H1 (cell line): ENCODE results near the gene BCL2. TPM values are rescaled to one million over a fixed set of nuclear protein-coding genes. Genes with fewer than 3 reads are reported as not detected.

Experiments
- CTCF ChIA-PET: fragments of 300-600 bp; sonication (Branson Sonifier 250); formaldehyde crosslinking; loops from one replicate; lab custom pipeline; 2021; ENCODE audit not compliant: partially characterized antibody; lab: Charles Lee
- POLR2A ChIA-PET: fragments of 300-600 bp; sonication (Branson Sonifier 250); formaldehyde crosslinking; loops from one replicate; lab custom pipeline; 2021; ENCODE audit warnings: inconsistent platforms; ENCODE audit not compliant: partially characterized antibody; lab: Charles Lee
- DNase-seq, 2 experiments: peaks; one replicate each; pipeline versions ENCODE4 v3.0.0 to v3.0.0-alpha.2; 2010 to 2022; ENCODE audit warnings: low spot score in 2 of 2, low read depth in 1 of 2, mixed read lengths in 1 of 2
- FAIRE-seq: peaks from 2 replicates; lab custom pipeline; 2011; peaks lifted over from hg19 to GRCh38; lab: Jason Lieb, UNC
- H2AFZ ChIP-seq: 2 replicates; pipeline ENCODE4 v1.8.1; 2012; ENCODE audit warnings: low read length, inconsistent platforms
- H2AK5ac ChIP-seq: 2 replicates; pipeline ENCODE4 v1.6.1; 2013; ENCODE audit warnings: low read depth, low read length
- H2BK120ac ChIP-seq: replicated peaks from 2 replicates; pipeline ENCODE3; 2013; ENCODE audit warnings: low read depth, low read length, inconsistent platforms
- H2BK12ac ChIP-seq: 2 replicates; pipeline ENCODE4 v1.6.1; 2013; ENCODE audit warnings: low read depth, low read length
- H2BK15ac ChIP-seq: 2 replicates; pipeline ENCODE4 v1.6.1; 2013; ENCODE audit warnings: low read length
- H2BK20ac ChIP-seq: 2 replicates; pipeline ENCODE4 v1.6.1; 2013; ENCODE audit warnings: low read length
- H2BK5ac ChIP-seq: 2 replicates; pipeline ENCODE4 v1.6.1; 2013; ENCODE audit warnings: low read depth, low read length
- H3K14ac ChIP-seq: 2 replicates; pipeline ENCODE4 v1.6.1; 2013; ENCODE audit warnings: inconsistent platforms; ENCODE audit not compliant: insufficient read length
- H3K18ac ChIP-seq: 2 replicates; pipeline ENCODE4 v1.6.1; 2013; ENCODE audit warnings: low read length; ENCODE audit errors: extremely low read depth
- H3K23ac ChIP-seq: 2 replicates; pipeline ENCODE4 v1.6.1; 2013; ENCODE audit warnings: inconsistent platforms; ENCODE audit not compliant: insufficient read length
- H3K23me2 ChIP-seq: 2 replicates; pipeline ENCODE4 v1.6.1; 2013; ENCODE audit warnings: low read depth, low read length
- H3K27ac ChIP-seq: 2 replicates; pipeline ENCODE4 v1.6.1; 2011; ENCODE audit warnings: low read depth, low read length, inconsistent platforms
- H3K27me3 ChIP-seq, 4 experiments: replicated peaks in 1 of 4; 1 replicate in 1 of 4; 2 replicates in 3 of 4; pipeline versions ENCODE4 v1.6.1 to v1.8.1; 2011 to 2013; ENCODE audit warnings: low read length in 3 of 4, mild to moderate bottlenecking in 3 of 4, inconsistent platforms in 2 of 4, mixed read lengths in 2 of 4, moderate library complexity in 1 of 4; ENCODE audit not compliant: control insufficient read depth in 3 of 4, insufficient read depth in 3 of 4; ENCODE audit errors: extremely low read depth in 1 of 4
- H3K36me3 ChIP-seq, 4 experiments: 2 replicates each; pipeline versions ENCODE4 v1.6.1 to v1.8.1; 2011 to 2013; ENCODE audit warnings: mild to moderate bottlenecking in 4 of 4, low read length in 3 of 4, moderate library complexity in 2 of 4, control low read depth in 1 of 4, inconsistent platforms in 1 of 4; ENCODE audit not compliant: insufficient read depth in 4 of 4, control insufficient read depth in 2 of 4
- H3K4ac ChIP-seq: replicated peaks from 2 replicates; pipeline ENCODE3; 2013; ENCODE audit warnings: low read length, low read depth, mixed read lengths, inconsistent platforms; ENCODE audit not compliant: insufficient read length
- H3K4me1 ChIP-seq, 4 experiments: replicated peaks in 1 of 4; 1 replicate in 1 of 4; 2 replicates in 3 of 4; pipeline versions ENCODE4 v1.6.1 to v1.8.1; 2011 to 2013; ENCODE audit warnings: low read length in 3 of 4, inconsistent platforms in 2 of 4, mixed read lengths in 1 of 4; ENCODE audit not compliant: insufficient read depth in 4 of 4, control insufficient read depth in 3 of 4
- H3K4me2 ChIP-seq, 2 experiments: 2 replicates each; pipeline versions ENCODE4 v1.6.1 to v1.8.1; 2011 to 2013; ENCODE audit warnings: low read depth in 2 of 2, low read length in 2 of 2, control low read depth in 1 of 2, inconsistent platforms in 1 of 2, mild to moderate bottlenecking in 1 of 2; ENCODE audit not compliant: insufficient read depth in 1 of 2
- H3K4me3 ChIP-seq, 4 experiments: fragments of 200-600, 300-600 bp in 1 of 4; sonication (generic), shearing (Covaris generic), sonication (Bioruptor Twin) in 1 of 4; 2 replicates each; pipeline versions ENCODE4 v1.5.1 to v1.8.1; 2011 to 2016; ENCODE audit warnings: low read length in 4 of 4, low read depth in 3 of 4, control low read depth in 2 of 4, inconsistent platforms in 2 of 4, mild to moderate bottlenecking in 2 of 4, mixed read lengths in 1 of 4, moderate library complexity in 1 of 4; ENCODE audit not compliant: insufficient read depth in 2 of 4; ENCODE audit errors: extremely low read depth in 1 of 4
- H3K56ac ChIP-seq: replicated peaks from 2 replicates; pipeline ENCODE3; 2013; ENCODE audit warnings: low read depth, mild to moderate bottlenecking, mixed read lengths, low read length, inconsistent platforms; ENCODE audit not compliant: insufficient read length
- H3K79me1 ChIP-seq: 2 replicates; pipeline ENCODE4 v1.6.1; 2013; ENCODE audit warnings: low read depth, low read length, control low read depth
- H3K79me2 ChIP-seq, 2 experiments: 2 replicates each; pipeline versions ENCODE4 v1.6.1 to v1.8.1; 2012 to 2013; ENCODE audit warnings: low read length in 2 of 2, mild to moderate bottlenecking in 2 of 2, inconsistent platforms in 1 of 2; ENCODE audit not compliant: insufficient read depth in 2 of 2, control insufficient read depth in 1 of 2
- H3K9ac ChIP-seq, 4 experiments: replicated peaks in 1 of 4; 1 replicate in 1 of 4; 2 replicates in 3 of 4; pipeline versions ENCODE4 v1.6.1 to v1.8.1; 2011 to 2013; ENCODE audit warnings: low read depth in 3 of 4, low read length in 3 of 4, control low read depth in 2 of 4, mild to moderate bottlenecking in 2 of 4, moderate library complexity in 2 of 4, inconsistent platforms in 1 of 4; ENCODE audit errors: extremely low read depth in 1 of 4
- H3K9me3 ChIP-seq, 2 experiments: 2 replicates each; pipeline versions ENCODE4 v1.6.1 to v1.8.1; 2012 to 2013; ENCODE audit warnings: mild to moderate bottlenecking in 2 of 2, moderate library complexity in 2 of 2, control low read depth in 1 of 2, inconsistent platforms in 1 of 2, low read depth in 1 of 2, low read length in 1 of 2, mixed read lengths in 1 of 2; ENCODE audit not compliant: insufficient read depth in 2 of 2
- H4K20me1 ChIP-seq, 2 experiments: replicated peaks in 1 of 2; 2 replicates each; pipeline versions ENCODE3 to v1.8.1; 2011 to 2013; ENCODE audit warnings: inconsistent platforms in 2 of 2, low read length in 2 of 2, mild to moderate bottlenecking in 1 of 2; ENCODE audit not compliant: insufficient read depth in 2 of 2, control insufficient read depth in 1 of 2
- H4K5ac ChIP-seq: 2 replicates; pipeline ENCODE4 v1.6.1; 2013; ENCODE audit warnings: low read length, low read depth, mixed read lengths, inconsistent platforms; ENCODE audit not compliant: insufficient read length
- H4K8ac ChIP-seq: 2 replicates; pipeline ENCODE4 v1.8.0; 2013; ENCODE audit warnings: mild to moderate bottlenecking, moderate library complexity, low read length, inconsistent platforms; ENCODE audit not compliant: insufficient read depth; ENCODE audit errors: extremely low read depth
- H4K91ac ChIP-seq: replicated peaks from 2 replicates; pipeline ENCODE3; 2013; ENCODE audit warnings: low read length, mixed read lengths, inconsistent platforms; ENCODE audit not compliant: insufficient read length
- GABPA ChIP-seq: IDR thresholded peaks from 2 replicates; pipeline ENCODE4 v1.6.1; 2011; ENCODE audit warnings: mild to moderate bottlenecking, low read length, moderate library complexity, borderline replicate concordance; ENCODE audit not compliant: insufficient read depth
- KDM1A ChIP-seq: fragments of 200-600, 300-600 bp; sonication (generic); IDR thresholded peaks from 2 replicates; pipeline ENCODE4 v1.7.1; 2016; ENCODE audit warnings: mild to moderate bottlenecking, low read length, borderline replicate concordance
- MAFK ChIP-seq: IDR thresholded peaks from 2 replicates; pipeline ENCODE4 v1.6.1; 2012; ENCODE audit warnings: low read depth, mild to moderate bottlenecking, improper control_type of control experiment, low read length
- RNF2 ChIP-seq: fragments of 200-900, 300-1000 bp; sonication (generic); IDR thresholded peaks from 2 replicates; pipeline ENCODE4 v1.7.1; 2016; ENCODE audit warnings: borderline replicate concordance, low read depth, mild to moderate bottlenecking, antibody characterized with exemption, low read length; ENCODE audit not compliant: poor library complexity, severe bottlenecking; ENCODE audit errors: missing control alignments
- TCF12 ChIP-seq: IDR thresholded peaks from 2 replicates; pipeline ENCODE4 v1.6.1; 2011; ENCODE audit warnings: low read depth, mild to moderate bottlenecking, low read length
- WGBS, 2 experiments: shearing (Covaris generic) in 1 of 2; methylation state at CpG; one replicate each; pipeline versions ENCODE4 v1.1.6 to v1.1.7; 2013 to 2015; ENCODE audit warnings: low lambda C conversion rate in 2 of 2, mixed read lengths in 2 of 2, inconsistent platforms in 1 of 2, low coverage in 1 of 2, missing lambda C conversion rate in 1 of 2; ENCODE audit not compliant: insufficient replicate concordance in 2 of 2, insufficient coverage in 1 of 2, insufficient read length in 1 of 2; ENCODE audit errors: extremely low coverage in 1 of 2, missing lambda C conversion rate in 1 of 2; 5-methylcytosine and 5-hydroxymethylcytosine counted together
- polyA plus RNA-seq, 7 experiments: library from polyadenylated mRNA; depleted of rRNA in 3 of 7; stranded (reverse) in 5 of 7; unstranded in 2 of 7; fragments of >200 nt in 5 of 7; fragments of 200-250 nt in 2 of 7; gene quantifications; 1 replicate in 5 of 7; 2 replicates in 1 of 7; 4 replicates in 1 of 7; pipeline versions ENCODE4 v1.2.1 to v1.2.3, GENCODE V29; 2011 to 2013; ENCODE audit warnings: missing spikeins in 2 of 7, mixed read lengths in 2 of 7
- total RNA-seq: library from RNA; stranded (reverse); fragmentation: NEBNext Ultra II Directional; extraction: Animal tissue kit (Norgen Biotek cat#: 25700); gene quantifications from 2 replicates; pipeline ENCODE4 v1.2.1, GENCODE V29; 2021

The BCL2 gene
- total and polyA plus RNA-seq, 2 of the 8 experiments (the other 6 are each of a cell fraction or from before 2014, with no cell fraction given) = 0.59 to 4.5 TPM

- ChIA-PET CTCF (interaction anchor here (0.5 to 2.7 kb wide), 7 partner anchors 12 to 416 kb away, joined by 3 to 19 read pairs (median 5); no protein-coding TSS in a partner anchor), POLR2A (no interaction called here)
- H2BK15ac ChIP-seq = no peak overlapping the region
- no peak overlapping the region for H2AFZ ChIP-seq
- H2AK5ac ChIP-seq = no peak overlapping the region
- no peak overlapping the region for H3K27ac ChIP-seq
- no peak overlapping the region for H3K4me3 ChIP-seq
- 90% methylated on average over 7 of the region's 7 CpGs; no CpG with 5 or more reads in 1 of the 2 experiments for WGBS, 2 experiments
- no peak overlapping the region for H2BK120ac ChIP-seq
- H3K18ac ChIP-seq = no peak overlapping the region
- no peak overlapping the region for H2BK12ac ChIP-seq
- no peak overlapping the region for H4K8ac ChIP-seq
- no peaks in the 10 kb centered on the region for H3K27me3 ChIP-seq
- H3K4ac ChIP-seq = no peak overlapping the region
- no peak overlapping the region for H2BK20ac ChIP-seq
- no peak overlapping the region for H3K9ac ChIP-seq
- peaks cover 0 to 9% of the 10 kb centered on the region in 2 experiments for H4K20me1 ChIP-seq
- no peak overlapping the region for H2BK5ac ChIP-seq
- H3K23me2 ChIP-seq = peaks cover 9% of the 10 kb centered on the region; the same call in 1 of the 2 replicates
- H3K9me3 ChIP-seq = no peaks in the 10 kb centered on the region; a peak in 1 of 4 replicates
- no peak overlapping the region for H3K23ac ChIP-seq
- no peaks in the 10 kb centered on the region for H3K79me2 ChIP-seq
- H4K5ac ChIP-seq = no peak overlapping the region
- no peak for FAIRE-seq
- no peak overlapping the region for H3K56ac ChIP-seq
- H3K4me2 ChIP-seq = no peak overlapping the region
- no peak overlapping the region for H4K91ac ChIP-seq
- H3K79me1 ChIP-seq = no peaks in the 10 kb centered on the region
- DNase-seq = no peak
- H3K14ac ChIP-seq = no peak overlapping the region
- no peaks in the 10 kb centered on the region for H3K36me3 ChIP-seq
- peaks cover 0 to 2% (median 0%) of the 10 kb centered on the region in 4 experiments; a peak in 1 of 7 replicates for H3K4me1 ChIP-seq
- TF ChIP-seq RNF2 (no peak), TCF12 (no peak), MAFK (no peak), KDM1A (no peak), GABPA (no peak)
These were observed 218.9 kb downstream of the BCL2 start for GRCh38 chr18:63100630-63101055.
